ENCODE data around the gene DCAF7.

DCAF7 gene

DNA sequence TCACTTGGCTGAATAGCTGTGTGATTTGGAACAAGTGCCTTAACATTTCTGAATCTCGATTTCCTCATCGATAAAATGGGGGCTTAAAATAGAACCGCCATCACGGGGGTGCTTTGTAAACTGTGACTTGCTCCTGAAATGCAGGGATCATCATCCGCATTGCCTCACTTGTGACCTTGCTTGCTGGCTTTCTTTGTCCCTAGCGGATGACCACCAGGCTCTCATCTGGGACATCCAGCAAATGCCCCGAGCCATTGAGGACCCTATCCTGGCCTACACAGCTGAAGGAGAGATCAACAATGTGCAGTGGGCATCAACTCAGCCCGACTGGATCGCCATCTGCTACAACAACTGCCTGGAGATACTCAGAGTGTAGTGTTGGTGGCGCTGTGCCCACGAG is 38.5 kb downstream of the DCAF7 start:
- H3K4me2 ChIP-seq (ENCODE audit: low read depth, low read length), result no peak overlapping the region
- no peaks in the 10 kb centered on the region for H4K20me1 ChIP-seq (ENCODE audit: insufficient read depth, low read length)
- H3K27ac ChIP-seq (ENCODE audit: low read length), result no peak overlapping the region
- H2AFZ ChIP-seq (ENCODE audit: low read length), result no peak overlapping the region
- H3F3A ChIP-seq (ENCODE audit: insufficient read depth, low read length), result no peaks in the 10 kb centered on the region
- no peaks in the 10 kb centered on the region for H3K27me3 ChIP-seq (replicated peaks; ENCODE audit: insufficient read depth, low read length)
- H3K79me2 ChIP-seq (ENCODE audit: low read length), result peaks cover 2% of the 10 kb centered on the region; the same call in 1 of the 2 replicates
- no peaks in the 10 kb centered on the region for H3K9me3 ChIP-seq (replicated peaks; ENCODE audit: insufficient read depth, low read length)
- peaks cover 3% of the 10 kb centered on the region; the same call in 1 of the 2 replicates for H3K36me3 ChIP-seq (replicated peaks; ENCODE audit: insufficient read depth, low read length)
- H3K4me1 ChIP-seq (ENCODE audit: low read length), result 0 out of 2 replicates have a peak, but pooled peaks cover 3% of the 10 kb centered on the region
- DNase-seq, result no peak
- H3K9ac ChIP-seq (ENCODE audit: low read length), result no peak overlapping the region
- no peaks in the 10 kb centered on the region for H3K9me2 ChIP-seq (replicated peaks; ENCODE audit: insufficient read depth, low read length)
- TF ChIP-seq EZH2 (optimal IDR thresholded peaks at IDR 0.05; ENCODE audit: low read depth, low read length), result no peak
- TF ChIP-seq, protein P1, sequence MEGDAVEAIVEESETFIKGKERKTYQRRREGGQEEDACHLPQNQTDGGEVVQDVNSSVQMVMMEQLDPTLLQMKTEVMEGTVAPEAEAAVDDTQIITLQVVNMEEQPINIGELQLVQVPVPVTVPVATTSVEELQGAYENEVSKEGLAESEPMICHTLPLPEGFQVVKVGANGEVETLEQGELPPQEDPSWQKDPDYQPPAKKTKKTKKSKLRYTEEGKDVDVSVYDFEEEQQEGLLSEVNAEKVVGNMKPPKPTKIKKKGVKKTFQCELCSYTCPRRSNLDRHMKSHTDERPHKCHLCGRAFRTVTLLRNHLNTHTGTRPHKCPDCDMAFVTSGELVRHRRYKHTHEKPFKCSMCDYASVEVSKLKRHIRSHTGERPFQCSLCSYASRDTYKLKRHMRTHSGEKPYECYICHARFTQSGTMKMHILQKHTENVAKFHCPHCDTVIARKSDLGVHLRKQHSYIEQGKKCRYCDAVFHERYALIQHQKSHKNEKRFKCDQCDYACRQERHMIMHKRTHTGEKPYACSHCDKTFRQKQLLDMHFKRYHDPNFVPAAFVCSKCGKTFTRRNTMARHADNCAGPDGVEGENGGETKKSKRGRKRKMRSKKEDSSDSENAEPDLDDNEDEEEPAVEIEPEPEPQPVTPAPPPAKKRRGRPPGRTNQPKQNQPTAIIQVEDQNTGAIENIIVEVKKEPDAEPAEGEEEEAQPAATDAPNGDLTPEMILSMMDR (IDR thresholded peaks at IDR 0.05; ENCODE audit: low read length), result no peak
- TF ChIP-seq EZH2phosphoT487 (IDR thresholded peaks at IDR 0.05; ENCODE audit: low read length), result no peak
- H3K4me3 ChIP-seq (ENCODE audit: low read length), result no peak overlapping the region

DNA sequence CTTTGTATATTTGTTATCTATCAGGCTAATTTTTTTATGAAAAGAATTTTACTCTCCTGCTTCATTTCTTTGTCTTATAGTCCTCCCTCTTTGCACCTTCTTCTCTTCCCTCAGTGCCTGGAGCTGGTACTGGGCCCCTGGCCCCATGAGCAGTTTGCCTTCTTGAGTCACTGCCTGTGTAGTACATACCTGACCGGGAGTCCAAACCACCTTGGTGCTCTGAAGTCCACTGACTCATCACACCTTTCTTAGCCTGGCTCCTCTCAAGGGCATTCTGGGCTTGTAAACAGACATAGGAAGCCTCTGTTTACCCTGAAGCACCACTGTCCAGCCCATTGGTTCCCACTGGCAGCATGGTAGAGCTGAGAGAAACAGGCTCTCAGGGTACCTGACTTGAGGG is 39.4 kb downstream of the DCAF7 start:
- H3K36me3 ChIP-seq (replicated peaks; ENCODE audit: insufficient read depth, low read length), result peaks cover 3% of the 10 kb centered on the region; the same call in 1 of the 2 replicates
- TF ChIP-seq EZH2phosphoT487 (IDR thresholded peaks at IDR 0.05; ENCODE audit: low read length), result no peak
- TF ChIP-seq, protein P1 (IDR thresholded peaks at IDR 0.05; ENCODE audit: low read length), result no peak
- TF ChIP-seq EZH2 (optimal IDR thresholded peaks at IDR 0.05; ENCODE audit: low read depth, low read length), result no peak
- DNase-seq, result no peak
- no peaks in the 10 kb centered on the region for H3K9me2 ChIP-seq (replicated peaks; ENCODE audit: insufficient read depth, low read length)
- 0 out of 2 replicates have a peak, but pooled peaks cover 3% of the 10 kb centered on the region for H3K4me1 ChIP-seq (ENCODE audit: low read length)
- no peaks in the 10 kb centered on the region for H3K9me3 ChIP-seq (replicated peaks; ENCODE audit: insufficient read depth, low read length)
- peaks cover 2% of the 10 kb centered on the region; the same call in 1 of the 2 replicates for H3K79me2 ChIP-seq (ENCODE audit: low read length)
- no peak overlapping the region for H2AFZ ChIP-seq (ENCODE audit: low read length)
- no peaks in the 10 kb centered on the region for H4K20me1 ChIP-seq (ENCODE audit: insufficient read depth, low read length)
- H3F3A ChIP-seq (ENCODE audit: insufficient read depth, low read length), result no peaks in the 10 kb centered on the region
- H3K27ac ChIP-seq (ENCODE audit: low read length), result no peak overlapping the region
- no peak overlapping the region for H3K4me2 ChIP-seq (ENCODE audit: low read depth, low read length)
- H3K9ac ChIP-seq (ENCODE audit: low read length), result no peak overlapping the region
- no peaks in the 10 kb centered on the region for H3K27me3 ChIP-seq (replicated peaks; ENCODE audit: insufficient read depth, low read length)
- H3K4me3 ChIP-seq (ENCODE audit: low read length), result no peak overlapping the region

DNA sequence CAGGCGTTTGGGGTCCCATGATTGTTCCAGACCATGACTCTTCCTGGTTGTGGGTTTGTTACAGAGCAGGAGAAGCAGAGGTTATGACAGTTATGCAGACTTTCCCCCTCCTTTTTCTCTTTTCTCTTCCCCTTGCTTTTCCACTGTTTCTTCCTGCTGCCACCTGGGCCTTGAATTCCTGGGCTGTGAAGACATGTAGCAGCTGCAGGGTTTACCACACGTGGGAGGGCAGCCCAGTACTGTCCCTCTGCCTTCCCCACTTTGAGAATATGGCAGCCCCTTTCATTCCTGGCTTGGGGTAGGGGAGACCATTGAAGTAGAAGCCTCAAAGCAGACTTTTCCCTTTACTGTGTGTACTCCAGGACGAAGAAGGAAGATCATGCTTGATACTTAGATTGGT is 42.5 kb downstream of the DCAF7 start:
- Histone ChIP-seq H3K9me3 (replicated peaks; ENCODE audit: insufficient read depth, low read length) (no peaks in the 10 kb centered on the region), H3K9me2 (replicated peaks; ENCODE audit: insufficient read depth, low read length) (no peaks in the 10 kb centered on the region), H3K4me1 (ENCODE audit: low read length) (no peaks in the 10 kb centered on the region), H3K27me3 (replicated peaks; ENCODE audit: insufficient read depth, low read length) (no peaks in the 10 kb centered on the region), H3K36me3 (replicated peaks; ENCODE audit: insufficient read depth, low read length) (peaks cover 3% of the 10 kb centered on the region; the same call in 1 of the 2 replicates), H2AFZ (ENCODE audit: low read length) (no peak overlapping the region), H3K9ac (ENCODE audit: low read length) (no peak overlapping the region), H3K4me2 (ENCODE audit: low read depth, low read length) (no peak overlapping the region), H3F3A (ENCODE audit: insufficient read depth, low read length) (no peaks in the 10 kb centered on the region), H4K20me1 (ENCODE audit: insufficient read depth, low read length) (no peaks in the 10 kb centered on the region), H3K79me2 (ENCODE audit: low read length) (peaks cover 2% of the 10 kb centered on the region; the same call in 1 of the 2 replicates), H3K27ac (ENCODE audit: low read length) (no peak overlapping the region), H3K4me3 (ENCODE audit: low read length) (no peak overlapping the region)
- no peak for TF ChIP-seq EZH2 (optimal IDR thresholded peaks at IDR 0.05; ENCODE audit: low read depth, low read length)
- no peak for TF ChIP-seq EZH2phosphoT487 (IDR thresholded peaks at IDR 0.05; ENCODE audit: low read length)
- TF ChIP-seq, protein P1 (IDR thresholded peaks at IDR 0.05; ENCODE audit: low read length), result no peak
- DNase-seq, result no peak

Data from MM.1S (cell line).